Measurements from ENCODE around the gene BRD3. TPM values are rescaled to one million over a fixed set of nuclear protein-coding genes. Genes with fewer than 3 reads are reported as not detected.

BRD3 gene
- total RNA-seq, 1 experiment from 2014 or later, result 47.3 TPM

DNA sequence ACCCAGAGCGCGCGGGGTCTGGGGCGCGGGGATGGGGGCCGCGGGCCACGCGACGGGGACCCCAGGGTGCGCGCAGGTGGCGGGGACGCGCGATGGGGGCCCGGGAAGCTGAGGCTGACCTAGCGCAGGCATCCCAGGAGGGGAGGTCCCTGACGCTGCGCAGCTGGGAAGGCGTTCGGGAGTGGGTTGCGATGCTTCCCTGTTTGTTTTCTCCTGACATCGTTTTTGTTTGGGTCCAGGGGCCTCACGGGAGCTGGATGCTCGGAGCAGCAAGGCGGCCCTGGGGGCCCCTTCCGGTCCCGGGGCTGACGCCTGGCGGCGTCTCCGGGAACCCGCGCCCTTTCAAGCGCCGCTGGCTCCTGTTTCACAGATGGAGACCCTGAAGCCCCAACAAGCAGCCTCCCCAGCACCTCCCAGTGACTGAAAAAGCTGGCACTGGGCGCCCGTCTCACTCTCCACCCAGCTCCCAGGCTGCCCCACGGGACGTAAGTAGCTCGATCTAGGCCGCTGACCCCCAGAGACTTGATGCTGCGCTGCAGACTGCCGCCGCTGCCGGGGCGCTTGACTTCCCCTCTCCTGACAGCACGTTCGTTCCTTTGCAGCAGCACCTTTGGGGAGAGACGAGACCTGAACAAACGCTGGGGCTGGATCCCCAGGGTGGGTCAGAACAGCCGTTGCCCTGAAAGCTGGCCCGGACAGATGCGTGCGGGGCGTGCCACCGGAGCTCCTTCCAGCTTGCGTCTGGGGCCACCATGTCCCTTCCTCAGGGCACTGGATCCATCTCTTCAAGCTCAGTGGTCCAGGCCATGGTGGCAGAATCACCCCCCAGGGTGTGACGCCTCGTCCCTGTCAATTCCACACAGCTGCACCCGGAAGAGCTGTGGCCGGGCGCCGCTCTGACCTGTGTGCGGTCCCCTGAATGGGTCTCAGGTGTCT, 42.0 kb downstream of the BRD3 start:
- H3K4me3 ChIP-seq, result peak overlapping the region; percentile 72
- POLR2A ChIA-PET (ENCODE audit: unreplicated experiment), result interaction anchor here (0.5 to 1.2 kb wide), 3 partner anchors 110 to 1882 kb away, joined by 6 to 28 read pairs (median 6); partner anchors contain the start of genes CAMSAP1 and WDR5
- H3F3A ChIP-seq (ENCODE audit: insufficient read depth, low read depth), result peaks cover 18% of the 10 kb centered on the region; the same call in 1 of the 2 replicates
- H2AFZ ChIP-seq, result peak overlapping the region; percentile 91
- H3K4me1 ChIP-seq (replicated peaks; ENCODE audit: insufficient read depth), result peaks cover 10% of the 10 kb centered on the region
- H3K4me2 ChIP-seq, result peak overlapping the region; percentile 84
- H3K27ac ChIP-seq, result no peak overlapping the region
- no peaks in the 10 kb centered on the region for H3K27me3 ChIP-seq (ENCODE audit: insufficient read depth, low read depth)
- intact Hi-C loops (cut with micrococcal nuclease; ENCODE audit: unreplicated experiment), result loop anchor here (1.0 to 2.0 kb wide), 5 partner anchors 33 to 139 kb away; partner anchors contain the start of genes RNU6ATAC and VAV2
- H4K20me1 ChIP-seq (ENCODE audit: insufficient read depth), result no peaks in the 10 kb centered on the region
- no TSS peak for BruUV-seq (replicated peaks)
- H3K36me3 ChIP-seq (ENCODE audit: low read depth), result no peaks in the 10 kb centered on the region
- no peaks in the 10 kb centered on the region for H3K9me3 ChIP-seq (ENCODE audit: insufficient read depth, low read depth)
- CTCF ChIA-PET, result interaction anchor here (0.5 to 1.7 kb wide), 7 partner anchors 16 to 1216 kb away, joined by 3 to 11 read pairs (median 6); no protein-coding TSS in a partner anchor
- no peaks in the 10 kb centered on the region for H3K79me2 ChIP-seq (ENCODE audit: low read depth)
- no peak for TF ChIP-seq EZH2 (IDR thresholded peaks at IDR 0.05; ENCODE audit: low read depth)
- TF ChIP-seq, protein P1, sequence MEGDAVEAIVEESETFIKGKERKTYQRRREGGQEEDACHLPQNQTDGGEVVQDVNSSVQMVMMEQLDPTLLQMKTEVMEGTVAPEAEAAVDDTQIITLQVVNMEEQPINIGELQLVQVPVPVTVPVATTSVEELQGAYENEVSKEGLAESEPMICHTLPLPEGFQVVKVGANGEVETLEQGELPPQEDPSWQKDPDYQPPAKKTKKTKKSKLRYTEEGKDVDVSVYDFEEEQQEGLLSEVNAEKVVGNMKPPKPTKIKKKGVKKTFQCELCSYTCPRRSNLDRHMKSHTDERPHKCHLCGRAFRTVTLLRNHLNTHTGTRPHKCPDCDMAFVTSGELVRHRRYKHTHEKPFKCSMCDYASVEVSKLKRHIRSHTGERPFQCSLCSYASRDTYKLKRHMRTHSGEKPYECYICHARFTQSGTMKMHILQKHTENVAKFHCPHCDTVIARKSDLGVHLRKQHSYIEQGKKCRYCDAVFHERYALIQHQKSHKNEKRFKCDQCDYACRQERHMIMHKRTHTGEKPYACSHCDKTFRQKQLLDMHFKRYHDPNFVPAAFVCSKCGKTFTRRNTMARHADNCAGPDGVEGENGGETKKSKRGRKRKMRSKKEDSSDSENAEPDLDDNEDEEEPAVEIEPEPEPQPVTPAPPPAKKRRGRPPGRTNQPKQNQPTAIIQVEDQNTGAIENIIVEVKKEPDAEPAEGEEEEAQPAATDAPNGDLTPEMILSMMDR (conservative IDR thresholded peaks at IDR 0.05), result no peak; the same call in 1 of the 2 replicates
- peak in 1 of 2 experiments; percentile 37 for DNase-seq
- no peaks in the 10 kb centered on the region for H3K9me2 ChIP-seq (ENCODE audit: insufficient read depth)

DNA sequence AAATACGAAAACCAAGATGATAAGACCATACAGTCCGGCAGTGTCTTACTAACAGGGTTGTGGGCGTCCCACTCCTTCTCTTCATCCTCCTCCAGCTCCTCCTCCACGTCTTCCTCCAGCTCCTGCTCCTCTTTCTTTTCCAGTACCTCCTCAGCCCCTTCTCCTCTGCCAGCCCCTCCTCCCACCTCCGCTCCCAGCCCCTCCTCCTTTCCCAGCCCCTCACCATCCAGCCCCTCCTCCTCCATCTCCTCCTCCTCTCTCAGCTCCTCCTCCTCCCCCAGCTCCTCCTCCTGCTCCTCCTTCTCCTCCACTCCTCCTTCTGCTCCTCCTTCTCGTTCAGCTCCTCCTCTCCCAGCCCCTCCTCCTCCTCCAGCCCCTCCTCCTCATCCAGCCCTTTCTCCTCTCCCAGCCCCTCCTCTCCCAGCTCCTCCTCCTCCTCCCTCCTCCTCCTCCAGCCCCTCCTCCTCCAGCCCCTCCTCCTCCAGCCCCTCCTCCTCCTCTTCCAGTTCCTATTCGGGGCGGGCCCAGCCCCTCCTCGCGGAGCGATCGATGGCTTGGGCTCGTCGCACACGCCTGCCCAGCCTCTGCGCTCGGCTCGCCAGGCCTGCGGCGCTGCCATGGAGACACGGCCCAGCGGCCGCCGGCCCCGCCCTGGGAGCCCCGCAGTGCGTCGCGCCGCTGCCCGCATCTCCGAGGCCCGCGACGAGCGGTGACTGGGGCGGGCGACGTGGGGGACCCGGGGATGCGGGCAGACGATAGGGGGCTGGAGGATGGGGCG, 42.8 kb downstream of the BRD3 start, which contains the start of gene BRD3OS:
Gene BRD3OS, plus strand, starts transcription at position 654 of the 778 bp plus-strand sequence. CDS start 1,267 bp downstream, outside the sequence.
- BruUV-seq (replicated peaks), result no TSS peak
- Histone ChIP-seq H3K27me3 (ENCODE audit: insufficient read depth, low read depth) (no peaks in the 10 kb centered on the region), H3K27ac (no peak within 1 kb of the TSS), H3K4me1 (replicated peaks; ENCODE audit: insufficient read depth) (peaks cover 10% of the 10 kb centered on the region), H3K36me3 (ENCODE audit: low read depth) (no peaks in the 10 kb centered on the region), H3K4me3 (peak within 1 kb of the TSS; percentile 72), H4K20me1 (ENCODE audit: insufficient read depth) (no peaks in the 10 kb centered on the region), H3K79me2 (ENCODE audit: low read depth) (no peaks in the 10 kb centered on the region), H3K9me3 (ENCODE audit: insufficient read depth, low read depth) (no peaks in the 10 kb centered on the region), H2AFZ (peak within 1 kb of the TSS; percentile 91), H3K4me2 (peak within 1 kb of the TSS; percentile 84), H3F3A (ENCODE audit: insufficient read depth, low read depth) (peaks cover 16% of the 10 kb centered on the region; the same call in 1 of the 2 replicates), H3K9me2 (ENCODE audit: insufficient read depth) (no peaks in the 10 kb centered on the region)
- intact Hi-C loops (cut with micrococcal nuclease; ENCODE audit: unreplicated experiment), result loop anchor here (1.0 to 2.0 kb wide), 5 partner anchors 32 to 140 kb away; partner anchors contain the start of genes RNU6ATAC and VAV2
- DNase-seq, result peak; percentile 88 to 97
- POLR2A ChIA-PET (ENCODE audit: unreplicated experiment), result interaction anchor here (0.5 to 1.2 kb wide), 12 partner anchors 14 to 1883 kb away, joined by 3 to 28 read pairs (median 6); partner anchors contain the start of genes CAMSAP1 and WDR5
- CTCF ChIA-PET, result interaction anchor here (0.5 to 1.7 kb wide), 17 partner anchors 17 to 1217 kb away, joined by 3 to 19 read pairs (median 6); no protein-coding TSS in a partner anchor
- TF ChIP-seq EZH2 (IDR thresholded peaks at IDR 0.05; ENCODE audit: low read depth), result no peak
- TF ChIP-seq, protein P1 (conservative IDR thresholded peaks at IDR 0.05), result no peak
